NAMALWA (cell line): Measurements from ENCODE around the gene GPRASP2.

Experiments
- DNase-seq: peaks from one replicate; pipeline ENCODE4 v3.0.0-alpha.2; 2015; ENCODE audit warnings: low spot score

Gene GPRASP2

DNA sequence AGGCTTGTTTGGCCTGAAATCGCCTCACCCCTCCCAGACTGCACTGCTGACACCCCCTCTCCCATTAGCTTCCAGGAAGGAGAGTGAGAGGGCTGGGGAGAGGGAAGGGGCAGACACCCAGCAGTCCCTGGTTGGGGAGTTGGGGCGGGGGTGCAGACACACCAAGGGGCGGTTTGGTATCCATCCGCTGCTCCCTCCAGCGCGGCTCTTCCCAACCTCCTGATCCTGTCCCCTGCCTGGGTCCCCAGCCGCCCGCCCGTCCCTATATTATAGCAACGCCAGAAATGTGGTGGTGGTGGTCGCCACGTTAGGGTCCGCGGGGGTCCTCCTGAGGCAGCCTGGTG lies 33.2 kb downstream of the GPRASP2 start:
- DNase-seq: no peak

- no peak for DNase-seq
Observed at GRCh38 chrX:102745857-102746584, 33.8 kb downstream of the GPRASP2 start.

GRCh38 chrX:102765217-102765616 lies 53.0 kb downstream of the GPRASP2 start:
- DNase-seq: no peak

DNA sequence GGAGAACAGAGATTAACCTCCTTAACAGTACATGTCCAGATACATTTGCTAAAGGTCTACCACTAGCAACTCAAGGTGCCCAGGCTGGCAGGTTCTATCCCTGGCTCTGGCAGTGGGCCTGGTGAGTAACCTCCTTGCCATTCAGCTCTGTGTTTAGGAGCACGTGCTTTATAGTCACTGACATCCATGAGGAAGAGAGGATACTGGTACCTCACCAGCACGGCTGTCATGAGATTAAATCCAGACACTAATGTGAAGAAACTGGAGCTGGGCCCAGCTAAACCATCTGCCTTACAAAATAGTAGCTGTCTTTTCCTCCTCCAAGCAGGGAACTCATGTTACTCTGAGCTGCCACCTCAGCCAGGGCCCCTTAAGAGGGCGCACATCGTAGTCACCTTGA lies 53.6 kb downstream of the GPRASP2 start:
- no peak for DNase-seq

GRCh38 chrX:102767287-102767686 lies 55.0 kb downstream of the GPRASP2 start:
- DNase-seq: no peak
